ENCODE measurements around the gene CPB2.

DNA sequence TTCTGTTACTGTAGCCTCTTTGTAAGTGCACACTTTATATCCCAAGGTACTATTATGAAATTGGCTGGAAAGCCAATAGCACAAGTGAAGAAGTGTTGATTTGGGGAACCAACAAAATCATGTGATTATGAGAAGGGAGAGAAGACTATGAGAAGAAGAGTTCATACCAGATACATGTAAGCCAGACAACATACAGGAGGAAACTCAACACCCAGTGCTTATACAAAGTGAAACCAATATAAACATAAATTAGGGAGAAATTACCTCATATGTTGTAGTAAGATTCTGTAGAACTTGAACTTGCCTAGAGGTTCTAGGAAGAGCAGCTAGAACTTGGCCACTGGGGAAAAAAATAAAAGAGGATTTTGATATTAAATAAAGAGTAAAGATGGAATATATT, 17.4 kb downstream of the CPB2 start:
- TF ChIP-seq CTCF (IDR thresholded peaks at IDR 0.05) (no peak), POLR2A (IDR thresholded peaks at IDR 0.05) (no peak)
